IMR-90 (cell line): ENCODE results near the gene OR52K1. TPM values are rescaled to one million over a fixed set of nuclear protein-coding genes. Genes with fewer than 3 reads are reported as not detected.

Experiments
- ATAC-seq: fragments of 200-7000 bp; cut with Tn5 transposase; 2 replicates; pipeline ENCODE4 v1.9.1; 2020; ENCODE audit warnings: low read depth, mild to moderate bottlenecking, moderate library complexity
- BruUV-seq: library from RNA; stranded (reverse); fragments of 400-500 nt; replicated peaks from 2 replicates; lab custom pipeline; 2021; lab: Mats Ljungman, UMichigan
- CTCF ChIA-PET: fragments of 300-600 bp; formaldehyde crosslinking; extraction: SDS; loops from one replicate; lab custom pipeline; 2021; ENCODE audit warnings: antibody characterized with exemption; lab: Yijun Ruan, JAX
- POLR2A ChIA-PET: fragments of 300-600 bp; sonication (Branson Sonifier 250); formaldehyde crosslinking; loops from one replicate; lab custom pipeline; 2022; ENCODE audit warnings: antibody characterized with exemption; ENCODE audit not compliant: unreplicated experiment; lab: Charles Lee
- DNase-seq: peaks from one replicate; pipeline ENCODE4 v3.0.0; 2013
- H2AFZ ChIP-seq: replicated peaks from 2 replicates; pipeline ENCODE3; 2013; ENCODE audit warnings: low read length, mild to moderate bottlenecking; ENCODE audit not compliant: poor library complexity
- H2AK5ac ChIP-seq: 2 replicates; pipeline ENCODE4 v1.6.1; 2013; ENCODE audit warnings: low read depth, low read length, inconsistent platforms
- H2AK9ac ChIP-seq: replicated peaks from 2 replicates; pipeline ENCODE3; 2013; ENCODE audit warnings: mild to moderate bottlenecking, low read depth, low read length, moderate library complexity; ENCODE audit not compliant: poor library complexity
- H2BK120ac ChIP-seq: 2 replicates; pipeline ENCODE4 v1.6.1; 2013; ENCODE audit warnings: low read depth, low read length, inconsistent platforms
- H2BK15ac ChIP-seq: 3 replicates; pipeline ENCODE4 v1.6.1; 2013; ENCODE audit warnings: low read depth, low read length, inconsistent platforms
- H2BK20ac ChIP-seq: 2 replicates; pipeline ENCODE4 v1.6.1; 2013; ENCODE audit warnings: low read depth, mild to moderate bottlenecking, inconsistent platforms, low read length, moderate library complexity
- H2BK5ac ChIP-seq: 2 replicates; pipeline ENCODE4 v1.6.1; 2013; ENCODE audit warnings: mild to moderate bottlenecking, low read depth, low read length, inconsistent platforms; ENCODE audit not compliant: poor library complexity, severe bottlenecking
- H3K14ac ChIP-seq: replicated peaks from 2 replicates; pipeline ENCODE4 v1.6.1; 2013; ENCODE audit warnings: low read depth, low read length, inconsistent platforms
- H3K18ac ChIP-seq: 2 replicates; pipeline ENCODE4 v1.6.1; 2013; ENCODE audit warnings: low read depth, low read length, control low read depth
- H3K23ac ChIP-seq: 2 replicates; pipeline ENCODE4 v1.6.1; 2013; ENCODE audit warnings: low read depth, low read length, inconsistent platforms
- H3K27ac ChIP-seq: 2 replicates; pipeline ENCODE4 v1.5.1; 2013; ENCODE audit warnings: mild to moderate bottlenecking, control low read depth, low read length; ENCODE audit not compliant: insufficient read depth
- H3K27me3 ChIP-seq: 2 replicates; pipeline ENCODE4 v1.6.1; 2013; ENCODE audit warnings: low read length; ENCODE audit not compliant: control insufficient read depth, insufficient read depth
- H3K36me3 ChIP-seq: 2 replicates; pipeline ENCODE4 v1.6.1; 2013; ENCODE audit warnings: low read length, mixed read lengths; ENCODE audit not compliant: control insufficient read depth, insufficient read depth
- H3K4ac ChIP-seq: 2 replicates; pipeline ENCODE4 v1.6.1; 2013; ENCODE audit warnings: low read depth, low read length, inconsistent platforms
- H3K4me1 ChIP-seq: 2 replicates; pipeline ENCODE4 v1.6.1; 2013; ENCODE audit warnings: low read length, mixed read lengths; ENCODE audit not compliant: control insufficient read depth, insufficient read depth
- H3K4me2 ChIP-seq: 2 replicates; pipeline ENCODE4 v1.6.1; 2013; ENCODE audit warnings: low read depth, mild to moderate bottlenecking, control low read depth, low read length, moderate library complexity
- H3K4me3 ChIP-seq: 2 replicates; pipeline ENCODE4 v1.5.1; 2013; ENCODE audit warnings: low read depth, mild to moderate bottlenecking, control low read depth, low read length, moderate library complexity; ENCODE audit not compliant: insufficient read depth
- H3K56ac ChIP-seq: 2 replicates; pipeline ENCODE4 v1.6.1; 2013; ENCODE audit warnings: low read length, inconsistent platforms; ENCODE audit not compliant: insufficient read depth; ENCODE audit errors: extremely low read depth
- H3K79me1 ChIP-seq, 2 experiments: 2 replicates each; pipeline ENCODE4 v1.6.1; 2013; ENCODE audit warnings: low read length in 2 of 2, inconsistent platforms in 1 of 2, low read depth in 1 of 2
- H3K9ac ChIP-seq: 2 replicates; pipeline ENCODE4 v1.6.1; 2013; ENCODE audit warnings: low read depth, low read length, control low read depth
- H3K9me1 ChIP-seq: 2 replicates; pipeline ENCODE4 v1.6.1; 2013; ENCODE audit warnings: low read length, inconsistent platforms; ENCODE audit not compliant: insufficient read depth
- H3K9me3 ChIP-seq: 2 replicates; pipeline ENCODE4 v1.6.1; 2013; ENCODE audit warnings: low read length; ENCODE audit not compliant: control insufficient read depth, insufficient read depth
- H4K20me1 ChIP-seq: 2 replicates; pipeline ENCODE4 v1.6.1; 2013; ENCODE audit warnings: low read length, inconsistent platforms; ENCODE audit not compliant: insufficient read depth
- H4K5ac ChIP-seq: 2 replicates; pipeline ENCODE4 v1.6.1; 2013; ENCODE audit warnings: mild to moderate bottlenecking, low read depth, low read length, control low read depth
- H4K8ac ChIP-seq, 2 experiments: 2 replicates each; pipeline ENCODE4 v1.6.1; 2013; ENCODE audit warnings: low read depth in 2 of 2, low read length in 2 of 2, control low read depth in 1 of 2, inconsistent platforms in 1 of 2
- H4K91ac ChIP-seq: 2 replicates; pipeline ENCODE4 v1.6.1; 2013; ENCODE audit warnings: low read depth, low read length, inconsistent platforms; ENCODE audit not compliant: insufficient read depth
- BHLHE40 ChIP-seq: fragments of 150-350 bp; IDR thresholded peaks from 2 replicates; pipeline ENCODE4 v1.6.1; 2016; ENCODE audit warnings: mild to moderate bottlenecking, low read depth, low read length
- CEBPB ChIP-seq: IDR thresholded peaks from 2 replicates; pipeline ENCODE4 v1.6.1; 2012; ENCODE audit warnings: low read depth, low read length, improper control_type of control experiment
- CHD1 ChIP-seq: IDR thresholded peaks from 2 replicates; pipeline ENCODE4 v1.6.1; 2012; ENCODE audit warnings: low read depth, low read length, improper control_type of control experiment
- CTCF ChIP-seq: conservative IDR thresholded peaks from 2 replicates; pipeline ENCODE4 v1.5.1; 2012; ENCODE audit warnings: mild to moderate bottlenecking, low read depth, low read length, improper control_type of control experiment
- FOS ChIP-seq: fragments of 150-350 bp; IDR thresholded peaks from 2 replicates; pipeline ENCODE4 v1.6.1; 2016; ENCODE audit warnings: low read depth, low read length
- MAFK ChIP-seq: IDR thresholded peaks from 2 replicates; pipeline ENCODE4 v1.6.1; 2012; ENCODE audit warnings: low read depth, low read length, improper control_type of control experiment
- MAZ ChIP-seq: IDR thresholded peaks from 2 replicates; pipeline ENCODE4 v1.6.1; 2012; ENCODE audit warnings: low read depth, mild to moderate bottlenecking, low read length, improper control_type of control experiment, moderate library complexity, borderline replicate concordance
- MXI1 ChIP-seq: IDR thresholded peaks from 2 replicates; pipeline ENCODE4 v1.6.1; 2012; ENCODE audit warnings: low read depth, mild to moderate bottlenecking, low read length, moderate library complexity, borderline replicate concordance
- NFE2L2 ChIP-seq: fragments of 150-350 bp; IDR thresholded peaks from 2 replicates; pipeline ENCODE4 v1.6.1; 2016; ENCODE audit warnings: low read depth, mild to moderate bottlenecking, low read length
- POLR2A ChIP-seq: IDR thresholded peaks from 2 replicates; pipeline ENCODE4 v1.6.1; 2012; ENCODE audit warnings: mild to moderate bottlenecking, low read depth, low read length
- RAD21 ChIP-seq: IDR thresholded peaks from 2 replicates; pipeline ENCODE4 v1.6.1; 2012; ENCODE audit warnings: low read length, improper control_type of control experiment
- RCOR1 ChIP-seq: IDR thresholded peaks from 2 replicates; pipeline ENCODE4 v1.6.1; 2012; ENCODE audit warnings: mild to moderate bottlenecking, low read length, improper control_type of control experiment; ENCODE audit not compliant: insufficient replicate concordance
- RFX5 ChIP-seq: IDR thresholded peaks from 2 replicates; pipeline ENCODE4 v1.8.0; 2012; ENCODE audit warnings: low read depth, mild to moderate bottlenecking, low read length, moderate library complexity
- SMC3 ChIP-seq: fragments of 150-350 bp; IDR thresholded peaks from 2 replicates; pipeline ENCODE4 v1.6.1; 2016; ENCODE audit warnings: low read depth, mild to moderate bottlenecking, antibody characterized with exemption, low read length, moderate library complexity
- dilution Hi-C: fragments of 300-500 bp; cut with HindIII; formaldehyde crosslinking; loops from one replicate; pipeline ENCODE4 v1.14.3; 2018; ENCODE audit warnings: low sequenced_read_pairs; ENCODE audit not compliant: unreplicated experiment
- in situ Hi-C: fragments of 300-500 bp; cut with MboI; formaldehyde crosslinking; loops from 3 replicates; pipeline ENCODE4 v1.14.3; 2019; ENCODE audit warnings: low sequenced_read_pairs, inconsistent platforms, mixed read lengths
- intact Hi-C: fragments of 100-400 bp; cut with micrococcal nuclease; formaldehyde crosslinking; loops from 2 replicates; pipeline ENCODE4 v1.10.0; 2022
- polyA plus RNA-seq, 3 experiments: library from polyadenylated mRNA; depleted of rRNA; stranded (reverse); fragments of >200 nt; gene quantifications; 2 replicates each; pipeline ENCODE4 v1.2.3, GENCODE V29; 2012; ENCODE audit warnings: low replicate concordance in 1 of 3
- total RNA-seq: library from RNA; depleted of rRNA; stranded (reverse); fragments of >200 nt; gene quantifications from 2 replicates; pipeline ENCODE4 v1.2.3, GENCODE V29; 2012
- TF ChIP-seq, protein P1 (sequence below): fragments of 150-350 bp; IDR thresholded peaks from 2 replicates; pipeline ENCODE4 v1.6.1; 2017; ENCODE audit warnings: mild to moderate bottlenecking, antibody characterized with exemption, low read length, low read depth
- TF ChIP-seq, protein P2 (sequence below): fragments of 150-350 bp; IDR thresholded peaks from 2 replicates; pipeline ENCODE4 v1.6.1; 2016; ENCODE audit warnings: low read depth, mild to moderate bottlenecking, low read length, moderate library complexity, borderline replicate concordance

The OR52K1 gene
- total and polyA plus RNA-seq, 2 of the 4 experiments (the other 2 are of a cell fraction): not detected

DNA sequence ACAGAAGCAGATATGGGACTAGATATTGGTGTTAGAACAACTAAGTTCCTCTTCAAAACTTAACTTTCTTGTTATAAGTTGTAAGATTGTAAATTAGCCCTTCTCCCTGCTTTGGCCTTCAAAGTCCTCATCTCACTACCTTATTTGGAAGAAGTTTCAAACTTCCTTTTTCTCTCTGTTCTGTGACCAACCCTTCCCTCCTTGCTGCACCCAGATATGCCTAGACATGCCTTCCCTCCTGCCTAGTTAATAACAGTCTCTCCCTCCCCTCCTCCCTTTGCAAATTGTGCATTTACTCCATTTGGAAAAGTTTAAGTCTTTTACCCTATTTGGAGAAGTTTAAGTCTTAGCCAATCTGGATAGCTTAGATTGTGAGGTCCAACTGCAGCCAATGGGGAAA lies 28.4 kb upstream of the OR52K1 start:
- DNase-seq (no peak), ATAC-seq (no peak)
- ChIA-PET POLR2A (no interaction called here), CTCF (no interaction called here)
- Histone ChIP-seq H2BK120ac (no peak overlapping the region), H2AK5ac (no peak overlapping the region), H3K79me1 (no peaks in the 10 kb centered on the region), H4K5ac (no peak overlapping the region), H2AFZ (no peak overlapping the region), H3K4me3 (no peak overlapping the region), H4K20me1 (no peaks in the 10 kb centered on the region), H3K27me3 (no peaks in the 10 kb centered on the region), H4K8ac (no peak overlapping the region), H3K23ac (no peak overlapping the region), H3K14ac (no peak overlapping the region), H3K4ac (no peak overlapping the region), H3K4me1 (no peaks in the 10 kb centered on the region), H3K18ac (no peak overlapping the region), H3K56ac (no peak overlapping the region), H3K4me2 (no peak overlapping the region), H2BK20ac (no peak overlapping the region), H3K36me3 (no peaks in the 10 kb centered on the region), H2BK5ac (no peak overlapping the region), H2AK9ac (no peak overlapping the region), H4K91ac (no peak overlapping the region), H2BK15ac (no peak overlapping the region), H3K9ac (no peak overlapping the region), H3K9me1 (no peaks in the 10 kb centered on the region), H3K9me3 (no peaks in the 10 kb centered on the region; the same call in 1 of the 2 replicates), H3K27ac (no peak overlapping the region)
- no TSS peak for BruUV-seq
- TF ChIP-seq RAD21 (no peak), MAFK (no peak), FOS (no peak), CHD1 (no peak), MXI1 (no peak), BHLHE40 (no peak), CTCF (no peak), POLR2A (no peak), SMC3 (no peak), RCOR1 (no peak), RFX5 (no peak), MAZ (no peak), NFE2L2 (no peak), CEBPB (no peak)
- TF ChIP-seq, protein P1, sequence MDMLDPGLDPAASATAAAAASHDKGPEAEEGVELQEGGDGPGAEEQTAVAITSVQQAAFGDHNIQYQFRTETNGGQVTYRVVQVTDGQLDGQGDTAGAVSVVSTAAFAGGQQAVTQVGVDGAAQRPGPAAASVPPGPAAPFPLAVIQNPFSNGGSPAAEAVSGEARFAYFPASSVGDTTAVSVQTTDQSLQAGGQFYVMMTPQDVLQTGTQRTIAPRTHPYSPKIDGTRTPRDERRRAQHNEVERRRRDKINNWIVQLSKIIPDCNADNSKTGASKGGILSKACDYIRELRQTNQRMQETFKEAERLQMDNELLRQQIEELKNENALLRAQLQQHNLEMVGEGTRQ: no peak
- TF ChIP-seq, protein P2, sequence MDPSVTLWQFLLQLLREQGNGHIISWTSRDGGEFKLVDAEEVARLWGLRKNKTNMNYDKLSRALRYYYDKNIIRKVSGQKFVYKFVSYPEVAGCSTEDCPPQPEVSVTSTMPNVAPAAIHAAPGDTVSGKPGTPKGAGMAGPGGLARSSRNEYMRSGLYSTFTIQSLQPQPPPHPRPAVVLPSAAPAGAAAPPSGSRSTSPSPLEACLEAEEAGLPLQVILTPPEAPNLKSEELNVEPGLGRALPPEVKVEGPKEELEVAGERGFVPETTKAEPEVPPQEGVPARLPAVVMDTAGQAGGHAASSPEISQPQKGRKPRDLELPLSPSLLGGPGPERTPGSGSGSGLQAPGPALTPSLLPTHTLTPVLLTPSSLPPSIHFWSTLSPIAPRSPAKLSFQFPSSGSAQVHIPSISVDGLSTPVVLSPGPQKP: no peak
- dilution Hi-C loops (no loop called here), intact Hi-C loops (no loop called here), in situ Hi-C loops (no loop called here)
